Lower leg skin (tissue), 3 donors: ENCODE data around the gene WT1.

Experiments
- POLR2A ChIP-seq, 2 donors: fragments of 450-650 bp; IDR thresholded peaks; one replicate each; pipeline ENCODE4 v1.6.1; 2016 to 2017; ENCODE audit warnings: antibody characterized with exemption in 2 of 2, mild to moderate bottlenecking in 1 of 2, moderate library complexity in 1 of 2
- TF ChIP-seq, protein P1 (sequence below), 3 donors: fragments of 450-650 bp; IDR thresholded peaks; one replicate each; pipeline ENCODE4 v1.5.1; 2016; ENCODE audit warnings: antibody characterized with exemption in 3 of 3, mild to moderate bottlenecking in 3 of 3, moderate library complexity in 2 of 3

DNA sequence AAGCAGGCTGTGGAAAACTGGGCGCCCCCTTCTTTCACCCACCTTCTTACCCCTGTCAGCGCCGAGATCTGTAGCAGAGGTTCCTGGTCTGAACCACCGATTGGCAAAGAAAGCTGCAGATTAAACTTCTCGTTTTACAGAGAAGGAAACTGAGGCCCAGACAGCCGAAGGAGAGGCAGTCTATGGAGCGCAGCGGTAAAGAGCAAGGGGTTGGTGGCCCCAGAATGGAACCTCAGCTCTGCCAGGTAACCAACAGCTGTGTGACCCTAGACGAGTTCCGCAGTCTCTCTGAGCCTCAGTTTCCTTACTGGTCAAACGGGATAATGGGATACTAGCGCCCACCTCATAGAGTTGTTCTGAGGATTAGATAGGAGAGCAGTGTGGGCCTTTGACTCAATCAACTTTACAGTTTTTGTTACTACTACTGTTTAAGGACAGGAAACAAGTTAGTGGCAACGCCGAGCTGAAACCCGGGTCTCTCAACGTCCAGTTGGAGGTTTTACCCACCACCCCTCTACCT lies 3.1 kb upstream of the WT1 start:
- TF ChIP-seq, protein P1, sequence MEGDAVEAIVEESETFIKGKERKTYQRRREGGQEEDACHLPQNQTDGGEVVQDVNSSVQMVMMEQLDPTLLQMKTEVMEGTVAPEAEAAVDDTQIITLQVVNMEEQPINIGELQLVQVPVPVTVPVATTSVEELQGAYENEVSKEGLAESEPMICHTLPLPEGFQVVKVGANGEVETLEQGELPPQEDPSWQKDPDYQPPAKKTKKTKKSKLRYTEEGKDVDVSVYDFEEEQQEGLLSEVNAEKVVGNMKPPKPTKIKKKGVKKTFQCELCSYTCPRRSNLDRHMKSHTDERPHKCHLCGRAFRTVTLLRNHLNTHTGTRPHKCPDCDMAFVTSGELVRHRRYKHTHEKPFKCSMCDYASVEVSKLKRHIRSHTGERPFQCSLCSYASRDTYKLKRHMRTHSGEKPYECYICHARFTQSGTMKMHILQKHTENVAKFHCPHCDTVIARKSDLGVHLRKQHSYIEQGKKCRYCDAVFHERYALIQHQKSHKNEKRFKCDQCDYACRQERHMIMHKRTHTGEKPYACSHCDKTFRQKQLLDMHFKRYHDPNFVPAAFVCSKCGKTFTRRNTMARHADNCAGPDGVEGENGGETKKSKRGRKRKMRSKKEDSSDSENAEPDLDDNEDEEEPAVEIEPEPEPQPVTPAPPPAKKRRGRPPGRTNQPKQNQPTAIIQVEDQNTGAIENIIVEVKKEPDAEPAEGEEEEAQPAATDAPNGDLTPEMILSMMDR (IDR thresholded peaks at IDR 0.05): no peak
- no peak for TF ChIP-seq POLR2A (IDR thresholded peaks at IDR 0.05)
